ENCODE results near the gene PPP6R2. TPM values are rescaled to one million over a fixed set of nuclear protein-coding genes. Genes with fewer than 3 reads are reported as not detected.

PPP6R2 gene
- total RNA-seq, 1 donor = 61.2 TPM

GRCh38 chr22:50487290-50488005, 144.3 kb downstream of the PPP6R2 start:
- no peak overlapping the region for H2AFZ ChIP-seq (ENCODE audit: low read length)
- H3K4me2 ChIP-seq (ENCODE audit: insufficient read depth, low read length) = peak overlapping the region; percentile 33
- no peak overlapping the region for H3K4me3 ChIP-seq (ENCODE audit: insufficient read depth, low read length)
- no peaks in the 10 kb centered on the region for H3K27me3 ChIP-seq (ENCODE audit: insufficient read depth, low read length)
- H3K79me2 ChIP-seq (ENCODE audit: insufficient read depth, low read length) = no peaks in the 10 kb centered on the region
- H3K9me3 ChIP-seq (ENCODE audit: low read depth, low read length) = no peaks in the 10 kb centered on the region
- no peaks in the 10 kb centered on the region for H3K4me1 ChIP-seq (ENCODE audit: insufficient read depth, low read length)
- no peaks in the 10 kb centered on the region for H4K20me1 ChIP-seq (ENCODE audit: insufficient read depth, low read length)
- no peaks in the 10 kb centered on the region for H3K36me3 ChIP-seq (ENCODE audit: insufficient read depth, low read length)
- TF ChIP-seq CTCF (IDR thresholded peaks at IDR 0.05; ENCODE audit: extremely low read depth, low read depth, low read length) = no peak
- H3K27ac ChIP-seq (ENCODE audit: low read depth, low read length) = no peak overlapping the region
- DNase-seq (ENCODE audit: insufficient read length, low spot score, missing footprints) = peak; percentile 83

GRCh38 chr22:50488006-50488677, 145.0 kb downstream of the PPP6R2 start:
- H4K20me1 ChIP-seq (ENCODE audit: insufficient read depth, low read length) = no peaks in the 10 kb centered on the region
- no peaks in the 10 kb centered on the region for H3K36me3 ChIP-seq (ENCODE audit: insufficient read depth, low read length)
- H3K4me3 ChIP-seq (ENCODE audit: insufficient read depth, low read length) = no peak overlapping the region
- H3K4me1 ChIP-seq (ENCODE audit: insufficient read depth, low read length) = no peaks in the 10 kb centered on the region
- H3K27me3 ChIP-seq (ENCODE audit: insufficient read depth, low read length) = no peaks in the 10 kb centered on the region
- H3K79me2 ChIP-seq (ENCODE audit: insufficient read depth, low read length) = no peaks in the 10 kb centered on the region
- TF ChIP-seq CTCF (IDR thresholded peaks at IDR 0.05; ENCODE audit: extremely low read depth, low read depth, low read length) = no peak
- no peak overlapping the region for H3K27ac ChIP-seq (ENCODE audit: low read depth, low read length)
- no peak overlapping the region for H3K4me2 ChIP-seq (ENCODE audit: insufficient read depth, low read length)
- no peak overlapping the region for H2AFZ ChIP-seq (ENCODE audit: low read length)
- DNase-seq (ENCODE audit: insufficient read length, low spot score, missing footprints) = peak; percentile 65
- H3K9me3 ChIP-seq (ENCODE audit: low read depth, low read length) = no peaks in the 10 kb centered on the region

GRCh38 chr22:50488886-50489285, 145.8 kb downstream of the PPP6R2 start:
- Histone ChIP-seq H3K4me1 (ENCODE audit: insufficient read depth, low read length) (no peaks in the 10 kb centered on the region), H3K27ac (ENCODE audit: low read depth, low read length) (no peak overlapping the region), H2AFZ (ENCODE audit: low read length) (no peak overlapping the region), H3K4me3 (ENCODE audit: insufficient read depth, low read length) (no peak overlapping the region), H3K9me3 (ENCODE audit: low read depth, low read length) (no peaks in the 10 kb centered on the region), H4K20me1 (ENCODE audit: insufficient read depth, low read length) (no peaks in the 10 kb centered on the region), H3K4me2 (ENCODE audit: insufficient read depth, low read length) (no peak overlapping the region), H3K27me3 (ENCODE audit: insufficient read depth, low read length) (no peaks in the 10 kb centered on the region), H3K79me2 (ENCODE audit: insufficient read depth, low read length) (no peaks in the 10 kb centered on the region), H3K36me3 (ENCODE audit: insufficient read depth, low read length) (no peaks in the 10 kb centered on the region)
- no peak for TF ChIP-seq CTCF (IDR thresholded peaks at IDR 0.05; ENCODE audit: extremely low read depth, low read depth, low read length)
- DNase-seq (ENCODE audit: insufficient read length, low spot score, missing footprints) = peak; percentile 52
